ENCODE measurements around the gene ZNF292. TPM values are rescaled to one million over a fixed set of nuclear protein-coding genes. Genes with fewer than 3 reads are reported as not detected.
A peak's percentile ranks its signal among the peaks of the same experiment; 100 is the strongest.

ZNF292 gene
- total and polyA plus RNA-seq, 2 donors (not counting 1 experiment from before 2014, with no cell fraction given): 14.3 to 23.6 TPM

DNA sequence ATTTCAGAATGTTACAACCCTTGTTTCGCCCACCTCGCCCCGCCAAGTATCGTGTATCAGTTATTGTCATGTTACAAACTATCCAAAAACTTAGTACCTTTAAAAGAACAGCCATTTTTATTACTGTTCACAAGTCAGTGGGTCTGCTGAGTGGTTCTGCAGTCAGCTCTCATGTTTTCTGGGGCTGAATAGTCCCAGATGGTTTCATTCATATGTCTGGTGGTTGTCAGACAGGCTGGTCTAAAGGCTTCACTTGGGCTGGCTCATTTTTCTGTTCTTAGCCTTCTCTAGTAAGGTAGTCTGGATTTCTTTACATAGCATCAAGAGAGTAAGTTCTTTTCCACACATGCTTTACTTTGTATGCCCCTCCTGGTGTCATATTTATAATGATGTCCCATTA lies 8.6 kb downstream of the ZNF292 start:
- Histone ChIP-seq H3K27ac (ENCODE audit: insufficient read depth, low read length) (peak overlapping the region; percentile 16), H3K4me3 (replicated peaks in 1 of 4; ENCODE audit: control extremely low read depth in 1 of 4, insufficient read depth in 1 of 4, low read depth in 3 of 4, low read length in 4 of 4) (no peak overlapping the region), H4K20me1 (ENCODE audit: control insufficient read depth, extremely low read depth, insufficient read depth, low read length) (peaks cover 2% of the 10 kb centered on the region), H3K79me2 (ENCODE audit: control insufficient read depth, insufficient read depth, low read length) (peaks cover 98% of the 10 kb centered on the region), H3K9ac (ENCODE audit: insufficient read depth, low read length) (no peak overlapping the region), H3K9me3 (ENCODE audit: control insufficient read depth, insufficient read depth, low read depth, low read length) (no peaks in the 10 kb centered on the region), H3K4me1 (ENCODE audit: control insufficient read depth, extremely low read depth, insufficient read depth, low read length) (no peaks in the 10 kb centered on the region), H3K27me3 (ENCODE audit: control insufficient read depth, insufficient read depth, low read length) (no peaks in the 10 kb centered on the region), H2AFZ (ENCODE audit: low read length) (no peak overlapping the region), H3K36me3 (ENCODE audit: control insufficient read depth, insufficient read depth, low read length) (no peaks in the 10 kb centered on the region), H3K4me2 (ENCODE audit: extremely low read depth, insufficient read depth, low read length) (no peak overlapping the region)
- DNase-seq (ENCODE audit: low read depth in 2 of 2): peak in 1 of 2 donors; percentile 23
- TF ChIP-seq EZH2 (IDR thresholded peaks at IDR 0.05; ENCODE audit: low read length, missing control alignments) (no peak), CTCF (conservative IDR thresholded peaks at IDR 0.05 in 1 of 2, IDR thresholded peaks at IDR 0.05 in 1 of 2; ENCODE audit: low read depth in 1 of 2, low read length in 2 of 2) (no peak)

GRCh38 chr6:87164506-87164905 lies 9.1 kb downstream of the ZNF292 start:
- Histone ChIP-seq H3K4me3 (replicated peaks in 1 of 4; ENCODE audit: control extremely low read depth in 1 of 4, insufficient read depth in 1 of 4, low read depth in 3 of 4, low read length in 4 of 4) (no peak overlapping the region), H3K4me2 (ENCODE audit: extremely low read depth, insufficient read depth, low read length) (no peak overlapping the region), H3K9ac (ENCODE audit: insufficient read depth, low read length) (no peak overlapping the region), H3K9me3 (ENCODE audit: control insufficient read depth, insufficient read depth, low read depth, low read length) (no peaks in the 10 kb centered on the region), H2AFZ (ENCODE audit: low read length) (no peak overlapping the region), H3K27me3 (ENCODE audit: control insufficient read depth, insufficient read depth, low read length) (no peaks in the 10 kb centered on the region), H3K36me3 (ENCODE audit: control insufficient read depth, insufficient read depth, low read length) (no peaks in the 10 kb centered on the region), H4K20me1 (ENCODE audit: control insufficient read depth, extremely low read depth, insufficient read depth, low read length) (peaks cover 2% of the 10 kb centered on the region), H3K79me2 (ENCODE audit: control insufficient read depth, insufficient read depth, low read length) (peaks cover 98% of the 10 kb centered on the region), H3K4me1 (ENCODE audit: control insufficient read depth, extremely low read depth, insufficient read depth, low read length) (no peaks in the 10 kb centered on the region), H3K27ac (ENCODE audit: insufficient read depth, low read length) (peak overlapping the region; percentile 16)
- DNase-seq (ENCODE audit: low read depth in 2 of 2): no peak
- no peak for TF ChIP-seq CTCF (conservative IDR thresholded peaks at IDR 0.05 in 1 of 2, IDR thresholded peaks at IDR 0.05 in 1 of 2; ENCODE audit: low read depth in 1 of 2, low read length in 2 of 2)
- TF ChIP-seq EZH2 (IDR thresholded peaks at IDR 0.05; ENCODE audit: low read length, missing control alignments): no peak

GRCh38 chr6:87165185-87165584 lies 9.8 kb downstream of the ZNF292 start:
- peaks cover 2% of the 10 kb centered on the region for H4K20me1 ChIP-seq (ENCODE audit: control insufficient read depth, extremely low read depth, insufficient read depth, low read length)
- no peak for DNase-seq (ENCODE audit: low read depth in 2 of 2)

More at GRCh38 chr6:87165185-87165584, 9.8 kb downstream of the ZNF292 start:
- Histone ChIP-seq H3K9ac (ENCODE audit: insufficient read depth, low read length) (no peak overlapping the region), H3K27me3 (ENCODE audit: control insufficient read depth, insufficient read depth, low read length) (no peaks in the 10 kb centered on the region), H3K4me3 (replicated peaks in 1 of 4; ENCODE audit: control extremely low read depth in 1 of 4, insufficient read depth in 1 of 4, low read depth in 3 of 4, low read length in 4 of 4) (no peak overlapping the region), H3K79me2 (ENCODE audit: control insufficient read depth, insufficient read depth, low read length) (peaks cover 97% of the 10 kb centered on the region), H3K27ac (ENCODE audit: insufficient read depth, low read length) (no peak overlapping the region), H3K4me2 (ENCODE audit: extremely low read depth, insufficient read depth, low read length) (no peak overlapping the region), H3K4me1 (ENCODE audit: control insufficient read depth, extremely low read depth, insufficient read depth, low read length) (no peaks in the 10 kb centered on the region), H3K9me3 (ENCODE audit: control insufficient read depth, insufficient read depth, low read depth, low read length) (no peaks in the 10 kb centered on the region), H2AFZ (ENCODE audit: low read length) (no peak overlapping the region), H3K36me3 (ENCODE audit: control insufficient read depth, insufficient read depth, low read length) (no peaks in the 10 kb centered on the region)
- no peak for TF ChIP-seq CTCF (conservative IDR thresholded peaks at IDR 0.05 in 1 of 2, IDR thresholded peaks at IDR 0.05 in 1 of 2; ENCODE audit: low read depth in 1 of 2, low read length in 2 of 2)
